ENCODE measurements around the gene THSD4.

The THSD4 gene

GRCh38 chr15:71328453-71328852 lies 213.2 kb downstream of the THSD4 start:
- no peak for DNase-seq
- H3K27me3 ChIP-seq (replicated peaks; ENCODE audit: control insufficient read depth, insufficient read depth, low read length, poor library complexity, severe bottlenecking) = no peaks in the 10 kb centered on the region

GRCh38 chr15:71329041-71329440 lies 213.8 kb downstream of the THSD4 start:
- no peak for DNase-seq
- Histone ChIP-seq H3K36me3 (ENCODE audit: control insufficient read depth, insufficient read depth, low read length) (no peaks in the 10 kb centered on the region), H3K27me3 (replicated peaks; ENCODE audit: control insufficient read depth, insufficient read depth, low read length, poor library complexity, severe bottlenecking) (no peaks in the 10 kb centered on the region), H3K4me1 (ENCODE audit: control insufficient read depth, insufficient read depth, low read length, poor library complexity, severe bottlenecking) (no peaks in the 10 kb centered on the region), H3K9me3 (ENCODE audit: control insufficient read depth, low read length) (no peaks in the 10 kb centered on the region), H3K4me3 (ENCODE audit: insufficient read depth, low read depth, low read length, poor library complexity, severe bottlenecking) (no peak overlapping the region), H3K27ac (ENCODE audit: insufficient read depth, low read length, poor library complexity, severe bottlenecking) (no peak overlapping the region)

More at GRCh38 chr15:71328453-71328852, 213.2 kb downstream of the THSD4 start:
- Histone ChIP-seq H3K27ac (ENCODE audit: insufficient read depth, low read length, poor library complexity, severe bottlenecking) (no peak overlapping the region), H3K4me3 (ENCODE audit: insufficient read depth, low read depth, low read length, poor library complexity, severe bottlenecking) (no peak overlapping the region), H3K4me1 (ENCODE audit: control insufficient read depth, insufficient read depth, low read length, poor library complexity, severe bottlenecking) (no peaks in the 10 kb centered on the region), H3K9me3 (ENCODE audit: control insufficient read depth, low read length) (no peaks in the 10 kb centered on the region), H3K36me3 (ENCODE audit: control insufficient read depth, insufficient read depth, low read length) (no peaks in the 10 kb centered on the region)

GRCh38 chr15:71329497-71330260 lies 214.4 kb downstream of the THSD4 start:
- Histone ChIP-seq H3K27ac (ENCODE audit: insufficient read depth, low read length, poor library complexity, severe bottlenecking) (no peak overlapping the region), H3K36me3 (ENCODE audit: control insufficient read depth, insufficient read depth, low read length) (no peaks in the 10 kb centered on the region), H3K9me3 (ENCODE audit: control insufficient read depth, low read length) (no peaks in the 10 kb centered on the region), H3K4me1 (ENCODE audit: control insufficient read depth, insufficient read depth, low read length, poor library complexity, severe bottlenecking) (no peaks in the 10 kb centered on the region), H3K4me3 (ENCODE audit: insufficient read depth, low read depth, low read length, poor library complexity, severe bottlenecking) (no peak overlapping the region), H3K27me3 (replicated peaks; ENCODE audit: control insufficient read depth, insufficient read depth, low read length, poor library complexity, severe bottlenecking) (no peaks in the 10 kb centered on the region)
- no peak for DNase-seq

- no peaks in the 10 kb centered on the region for H3K4me1 ChIP-seq (ENCODE audit: control insufficient read depth, insufficient read depth, low read length, poor library complexity, severe bottlenecking)
- no peaks in the 10 kb centered on the region for H3K27me3 ChIP-seq (replicated peaks; ENCODE audit: control insufficient read depth, insufficient read depth, low read length, poor library complexity, severe bottlenecking)
Measured at GRCh38 chr15:71330638-71331162, 215.4 kb downstream of the THSD4 start.

GRCh38 chr15:71331173-71331572 lies 215.9 kb downstream of the THSD4 start:
- DNase-seq = no peak
- H3K9me3 ChIP-seq (ENCODE audit: control insufficient read depth, low read length) = no peaks in the 10 kb centered on the region
- no peak overlapping the region for H3K4me3 ChIP-seq (ENCODE audit: insufficient read depth, low read depth, low read length, poor library complexity, severe bottlenecking)
- H3K27ac ChIP-seq (ENCODE audit: insufficient read depth, low read length, poor library complexity, severe bottlenecking) = no peak overlapping the region
- H3K4me1 ChIP-seq (ENCODE audit: control insufficient read depth, insufficient read depth, low read length, poor library complexity, severe bottlenecking) = no peaks in the 10 kb centered on the region
- no peaks in the 10 kb centered on the region for H3K27me3 ChIP-seq (replicated peaks; ENCODE audit: control insufficient read depth, insufficient read depth, low read length, poor library complexity, severe bottlenecking)
- H3K36me3 ChIP-seq (ENCODE audit: control insufficient read depth, insufficient read depth, low read length) = no peaks in the 10 kb centered on the region

More at GRCh38 chr15:71330638-71331162, 215.4 kb downstream of the THSD4 start:
- Histone ChIP-seq H3K27ac (ENCODE audit: insufficient read depth, low read length, poor library complexity, severe bottlenecking) (no peak overlapping the region), H3K36me3 (ENCODE audit: control insufficient read depth, insufficient read depth, low read length) (no peaks in the 10 kb centered on the region), H3K9me3 (ENCODE audit: control insufficient read depth, low read length) (no peaks in the 10 kb centered on the region), H3K4me3 (ENCODE audit: insufficient read depth, low read depth, low read length, poor library complexity, severe bottlenecking) (no peak overlapping the region)
- no peak for DNase-seq

GRCh38 chr15:71332431-71333004 lies 217.2 kb downstream of the THSD4 start:
- Histone ChIP-seq H3K27me3 (replicated peaks; ENCODE audit: control insufficient read depth, insufficient read depth, low read length, poor library complexity, severe bottlenecking) (no peaks in the 10 kb centered on the region), H3K27ac (ENCODE audit: insufficient read depth, low read length, poor library complexity, severe bottlenecking) (no peak overlapping the region), H3K36me3 (ENCODE audit: control insufficient read depth, insufficient read depth, low read length) (no peaks in the 10 kb centered on the region), H3K4me1 (ENCODE audit: control insufficient read depth, insufficient read depth, low read length, poor library complexity, severe bottlenecking) (no peaks in the 10 kb centered on the region), H3K4me3 (ENCODE audit: insufficient read depth, low read depth, low read length, poor library complexity, severe bottlenecking) (no peak overlapping the region), H3K9me3 (ENCODE audit: control insufficient read depth, low read length) (no peaks in the 10 kb centered on the region)
- no peak for DNase-seq

- no peak overlapping the region for H3K4me3 ChIP-seq (ENCODE audit: insufficient read depth, low read depth, low read length, poor library complexity, severe bottlenecking)
- H3K36me3 ChIP-seq (ENCODE audit: control insufficient read depth, insufficient read depth, low read length) = no peaks in the 10 kb centered on the region
- no peaks in the 10 kb centered on the region for H3K27me3 ChIP-seq (replicated peaks; ENCODE audit: control insufficient read depth, insufficient read depth, low read length, poor library complexity, severe bottlenecking)
- no peak for DNase-seq
- H3K27ac ChIP-seq (ENCODE audit: insufficient read depth, low read length, poor library complexity, severe bottlenecking) = no peak overlapping the region
- no peaks in the 10 kb centered on the region for H3K9me3 ChIP-seq (ENCODE audit: control insufficient read depth, low read length)
- no peaks in the 10 kb centered on the region for H3K4me1 ChIP-seq (ENCODE audit: control insufficient read depth, insufficient read depth, low read length, poor library complexity, severe bottlenecking)
Measured at GRCh38 chr15:71333136-71333700, 217.9 kb downstream of the THSD4 start.

- H3K27me3 ChIP-seq (replicated peaks; ENCODE audit: control insufficient read depth, insufficient read depth, low read length, poor library complexity, severe bottlenecking) = no peaks in the 10 kb centered on the region
- no peak overlapping the region for H3K27ac ChIP-seq (ENCODE audit: insufficient read depth, low read length, poor library complexity, severe bottlenecking)
- H3K4me1 ChIP-seq (ENCODE audit: control insufficient read depth, insufficient read depth, low read length, poor library complexity, severe bottlenecking) = no peaks in the 10 kb centered on the region
- no peaks in the 10 kb centered on the region for H3K36me3 ChIP-seq (ENCODE audit: control insufficient read depth, insufficient read depth, low read length)
- no peak overlapping the region for H3K4me3 ChIP-seq (ENCODE audit: insufficient read depth, low read depth, low read length, poor library complexity, severe bottlenecking)
- DNase-seq = no peak
- no peaks in the 10 kb centered on the region for H3K9me3 ChIP-seq (ENCODE audit: control insufficient read depth, low read length)
Measured at GRCh38 chr15:71333839-71334238, 218.6 kb downstream of the THSD4 start.

- H3K36me3 ChIP-seq (ENCODE audit: control insufficient read depth, insufficient read depth, low read length) = no peaks in the 10 kb centered on the region
- no peaks in the 10 kb centered on the region for H3K27me3 ChIP-seq (replicated peaks; ENCODE audit: control insufficient read depth, insufficient read depth, low read length, poor library complexity, severe bottlenecking)
- no peak overlapping the region for H3K27ac ChIP-seq (ENCODE audit: insufficient read depth, low read length, poor library complexity, severe bottlenecking)
- no peaks in the 10 kb centered on the region for H3K4me1 ChIP-seq (ENCODE audit: control insufficient read depth, insufficient read depth, low read length, poor library complexity, severe bottlenecking)
- H3K9me3 ChIP-seq (ENCODE audit: control insufficient read depth, low read length) = no peaks in the 10 kb centered on the region
- H3K4me3 ChIP-seq (ENCODE audit: insufficient read depth, low read depth, low read length, poor library complexity, severe bottlenecking) = no peak overlapping the region
- DNase-seq = no peak
Measured at GRCh38 chr15:71334434-71334833, 219.2 kb downstream of the THSD4 start.

- no peaks in the 10 kb centered on the region for H3K9me3 ChIP-seq (ENCODE audit: control insufficient read depth, low read length)
- no peak overlapping the region for H3K27ac ChIP-seq (ENCODE audit: insufficient read depth, low read length, poor library complexity, severe bottlenecking)
- no peaks in the 10 kb centered on the region for H3K4me1 ChIP-seq (ENCODE audit: control insufficient read depth, insufficient read depth, low read length, poor library complexity, severe bottlenecking)
- H3K36me3 ChIP-seq (ENCODE audit: control insufficient read depth, insufficient read depth, low read length) = no peaks in the 10 kb centered on the region
- H3K4me3 ChIP-seq (ENCODE audit: insufficient read depth, low read depth, low read length, poor library complexity, severe bottlenecking) = no peak overlapping the region
- no peak for DNase-seq
- H3K27me3 ChIP-seq (replicated peaks; ENCODE audit: control insufficient read depth, insufficient read depth, low read length, poor library complexity, severe bottlenecking) = no peaks in the 10 kb centered on the region
Measured at GRCh38 chr15:71334873-71335272, 219.6 kb downstream of the THSD4 start.

Measured in effector memory CD4-positive, alpha-beta T cell (primary cell).